Measurements from ENCODE around the gene PRR35. TPM values are rescaled to one million over a fixed set of nuclear protein-coding genes. Genes with fewer than 3 reads are reported as not detected.

The PRR35 gene
- total and polyA plus RNA-seq, 2 donors (not counting 3 experiments of a cell fraction or from before 2014, with no cell fraction given): not detected

DNA sequence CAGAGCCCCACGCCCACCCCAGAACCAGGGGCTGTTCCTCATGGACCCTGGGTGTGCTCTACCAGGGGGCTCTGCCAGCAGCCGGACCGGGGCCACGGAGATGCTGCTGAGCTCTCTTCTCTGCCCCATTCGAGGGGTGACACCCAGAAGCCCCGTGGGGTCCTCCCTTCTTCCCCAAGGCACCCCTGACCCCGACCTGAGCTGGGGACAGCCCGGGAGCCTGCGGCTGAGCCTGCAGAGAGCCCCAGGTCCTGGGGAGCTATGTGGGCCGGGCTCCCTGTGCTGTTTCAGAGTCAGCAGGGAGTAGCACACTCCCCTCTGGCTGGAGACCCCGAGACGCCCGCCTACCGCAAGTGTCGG is 1.2 kb upstream of the PRR35 start:
- ChIA-PET POLR2A (no interaction called here), CTCF (no interaction called here)
- DNase-seq (ENCODE audit: low read depth, low spot score) (no peak), FAIRE-seq (no peak)
- Histone ChIP-seq H4K20me1 (replicated peaks; ENCODE audit: control insufficient read depth, extremely low read depth, insufficient read depth, low read length) (no peaks in the 10 kb centered on the region), H3K4me2 (ENCODE audit: insufficient read depth, low read length) (no peak overlapping the region), H3K27me3 (ENCODE audit: control insufficient read depth in 2 of 2, insufficient read depth in 2 of 2, low read length in 2 of 2) (peaks cover 14 to 19% of the 10 kb centered on the region in 2 experiments), H3K79me2 (ENCODE audit: control insufficient read depth, insufficient read depth, low read length) (no peaks in the 10 kb centered on the region), H3K36me3 (ENCODE audit: control insufficient read depth in 2 of 2, extremely low read depth in 1 of 2, insufficient read depth in 2 of 2, low read length in 2 of 2) (no peaks in the 10 kb centered on the region), H2AFZ (ENCODE audit: low read depth, low read length) (no peak overlapping the region), H3K9ac (replicated peaks; ENCODE audit: extremely low read depth, insufficient read depth, low read length) (no peak overlapping the region), H3K4me3 (replicated peaks in 1 of 3; ENCODE audit: insufficient read depth in 1 of 3, low read depth in 1 of 3, low read length in 3 of 3) (no peak overlapping the region), H3K27ac (ENCODE audit: insufficient read depth, low read depth, low read length) (no peak overlapping the region), H3K9me1 (replicated peaks; ENCODE audit: control insufficient read depth, extremely low read depth, insufficient read depth, low read length) (no peaks in the 10 kb centered on the region), H3K4me1 (ENCODE audit: control insufficient read depth, extremely low read depth, insufficient read depth, low read length) (peaks cover 6% of the 10 kb centered on the region), H3K9me3 (replicated peaks; ENCODE audit: control insufficient read depth, insufficient read depth, low read length) (no peaks in the 10 kb centered on the region)
- TF ChIP-seq POLR2A (IDR thresholded peaks at IDR 0.05; ENCODE audit: low read depth, low read length): no peak
- TF ChIP-seq GATA2 (IDR thresholded peaks at IDR 0.05; ENCODE audit: insufficient read depth, insufficient read length, low read depth, low read length): no peak
- TF ChIP-seq POLR2AphosphoS5 (IDR thresholded peaks at IDR 0.05; ENCODE audit: insufficient read depth, low read depth, low read length): no peak
- no TSS peak for BruUV-seq (replicated peaks)
- dilution Hi-C loops (cut with MboI; ENCODE audit: extremely low pct_ligation_motif_present, low sequenced_read_pairs): no loop called here
- intact Hi-C loops (cut with micrococcal nuclease): no loop called here

DNA sequence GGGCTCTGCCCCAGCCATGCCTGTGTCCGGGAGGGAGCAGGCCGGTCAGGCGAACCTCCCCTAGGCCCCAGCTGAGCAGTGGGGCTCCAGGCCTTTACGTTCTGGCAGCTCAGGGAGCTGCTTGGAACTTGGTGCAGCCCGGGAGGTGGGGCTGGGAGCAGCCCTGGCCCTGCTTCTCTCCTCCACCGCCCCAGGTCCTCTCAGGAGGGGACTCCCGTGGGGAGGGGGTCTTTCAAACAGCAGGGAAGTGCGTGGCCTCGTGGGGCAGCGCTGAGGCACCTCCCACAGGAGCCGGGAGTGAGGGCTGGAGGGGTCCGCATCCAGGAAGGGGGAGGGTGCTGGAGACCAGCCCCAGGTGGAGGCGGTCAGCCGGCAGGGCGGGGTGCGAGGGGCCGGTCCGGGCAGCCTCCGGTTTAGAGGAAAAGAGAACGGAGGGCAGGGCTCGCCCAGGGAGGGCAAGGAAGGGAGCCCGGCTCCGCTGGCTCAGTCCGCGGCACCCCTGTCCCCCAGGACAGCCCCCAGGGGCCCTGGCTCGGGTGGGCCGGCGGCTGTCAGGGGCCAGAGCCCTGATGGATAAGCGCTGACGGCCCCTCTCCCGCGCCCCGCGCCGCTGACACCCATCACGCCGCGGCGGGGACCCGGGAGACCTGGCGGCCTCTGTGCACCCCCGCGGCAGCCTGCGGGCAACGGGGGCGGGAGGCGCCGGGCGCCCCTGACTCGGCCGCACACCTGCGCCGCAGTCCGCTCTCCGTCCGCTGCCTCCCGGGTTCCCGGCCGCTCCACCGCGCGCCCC is 587 bp upstream of the PRR35 start:
- Histone ChIP-seq H3K27me3 (ENCODE audit: control insufficient read depth in 2 of 2, insufficient read depth in 2 of 2, low read length in 2 of 2) (peaks cover 14 to 19% of the 10 kb centered on the region in 2 experiments), H3K4me3 (replicated peaks in 1 of 3; ENCODE audit: insufficient read depth in 1 of 3, low read depth in 1 of 3, low read length in 3 of 3) (no peak overlapping the region), H3K36me3 (ENCODE audit: control insufficient read depth in 2 of 2, extremely low read depth in 1 of 2, insufficient read depth in 2 of 2, low read length in 2 of 2) (no peaks in the 10 kb centered on the region), H3K9ac (replicated peaks; ENCODE audit: extremely low read depth, insufficient read depth, low read length) (no peak overlapping the region), H3K4me2 (ENCODE audit: insufficient read depth, low read length) (no peak overlapping the region), H4K20me1 (replicated peaks; ENCODE audit: control insufficient read depth, extremely low read depth, insufficient read depth, low read length) (no peaks in the 10 kb centered on the region), H3K9me3 (replicated peaks; ENCODE audit: control insufficient read depth, insufficient read depth, low read length) (no peaks in the 10 kb centered on the region), H2AFZ (ENCODE audit: low read depth, low read length) (no peak overlapping the region), H3K4me1 (ENCODE audit: control insufficient read depth, extremely low read depth, insufficient read depth, low read length) (peaks cover 1% of the 10 kb centered on the region), H3K79me2 (ENCODE audit: control insufficient read depth, insufficient read depth, low read length) (no peaks in the 10 kb centered on the region), H3K9me1 (replicated peaks; ENCODE audit: control insufficient read depth, extremely low read depth, insufficient read depth, low read length) (no peaks in the 10 kb centered on the region), H3K27ac (ENCODE audit: insufficient read depth, low read depth, low read length) (no peak overlapping the region)
- dilution Hi-C loops (cut with MboI; ENCODE audit: extremely low pct_ligation_motif_present, low sequenced_read_pairs): no loop called here
- FAIRE-seq: no peak
- no TSS peak for BruUV-seq (replicated peaks)
- DNase-seq (ENCODE audit: low read depth, low spot score): no peak
- TF ChIP-seq EZH2 (IDR thresholded peaks at IDR 0.05; ENCODE audit: borderline replicate concordance, low read depth, low read length, severe bottlenecking) (peak; percentile 78), JUN (IDR thresholded peaks at IDR 0.05; ENCODE audit: borderline replicate concordance, insufficient read depth, insufficient read length, low read depth) (no peak)
- CTCF ChIA-PET: no interaction called here
- POLR2A ChIA-PET: no interaction called here
- intact Hi-C loops (cut with micrococcal nuclease): no loop called here

All from endothelial cell of umbilical vein (primary cell).